NCI-H1105 (cell line): Measurements from ENCODE around the gene MTAP.

Experiments used
- DNase-seq: peaks from one replicate; lab custom pipeline; 2025; lab: John Stamatoyannopoulos, UW

The MTAP gene

DNA sequence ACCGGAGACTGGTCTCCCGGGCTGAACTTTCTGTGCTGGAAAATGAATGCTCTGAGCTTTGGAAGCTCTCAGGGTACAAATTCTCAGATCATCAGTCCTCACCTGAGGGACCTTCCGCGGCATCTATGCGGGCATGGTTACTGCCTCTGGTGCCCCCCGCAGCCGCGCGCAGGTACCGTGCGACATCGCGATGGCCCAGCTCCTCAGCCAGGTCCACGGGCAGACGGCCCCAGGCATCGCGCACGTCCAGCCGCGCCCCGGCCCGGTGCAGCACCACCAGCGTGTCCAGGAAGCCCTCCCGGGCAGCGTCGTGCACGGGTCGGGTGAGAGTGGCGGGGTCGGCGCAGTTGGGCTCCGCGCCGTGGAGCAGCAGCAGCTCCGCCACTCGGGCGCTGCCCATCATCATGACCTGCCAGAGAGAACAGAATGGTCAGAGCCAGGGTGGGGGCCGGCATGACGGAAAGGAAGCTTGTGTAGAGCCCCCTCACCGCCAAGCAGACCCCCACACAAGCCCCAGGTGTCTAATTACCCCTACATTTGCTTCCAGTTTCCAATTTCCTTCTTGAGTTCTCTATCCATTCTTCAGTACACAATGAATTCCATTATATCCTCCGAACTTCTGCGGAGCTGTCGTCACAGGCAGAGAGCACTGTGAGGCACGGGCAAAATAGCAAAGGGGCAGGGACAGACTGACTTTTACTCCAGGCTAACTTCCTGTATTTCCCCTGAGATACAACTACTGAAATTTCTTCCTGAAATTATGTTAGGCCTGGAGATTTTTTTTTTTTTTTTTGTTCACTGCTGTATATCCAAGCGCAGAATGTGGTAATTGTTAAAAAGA lies 168.6 kb downstream of the MTAP start:
- DNase-seq: no peak

DNA sequence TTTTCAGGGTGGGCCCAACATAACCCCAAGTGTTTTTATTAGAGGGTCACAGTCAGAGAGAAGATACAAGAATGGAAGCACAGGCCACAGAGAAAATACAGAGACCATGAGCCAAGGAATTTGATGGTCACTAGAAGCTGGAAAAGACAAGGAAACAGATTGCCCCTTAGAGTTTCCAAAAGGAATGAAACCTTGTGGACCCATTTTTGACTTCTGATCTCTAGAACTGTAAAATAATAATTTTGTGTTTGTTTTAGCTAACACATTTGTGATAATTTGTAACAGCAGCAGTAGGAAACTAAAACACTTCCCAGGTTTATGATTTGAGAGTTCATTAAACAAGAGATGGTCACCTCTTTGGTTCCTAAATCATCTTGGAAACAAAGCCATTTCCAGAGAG lies 169.9 kb downstream of the MTAP start:
- no peak for DNase-seq

DNA sequence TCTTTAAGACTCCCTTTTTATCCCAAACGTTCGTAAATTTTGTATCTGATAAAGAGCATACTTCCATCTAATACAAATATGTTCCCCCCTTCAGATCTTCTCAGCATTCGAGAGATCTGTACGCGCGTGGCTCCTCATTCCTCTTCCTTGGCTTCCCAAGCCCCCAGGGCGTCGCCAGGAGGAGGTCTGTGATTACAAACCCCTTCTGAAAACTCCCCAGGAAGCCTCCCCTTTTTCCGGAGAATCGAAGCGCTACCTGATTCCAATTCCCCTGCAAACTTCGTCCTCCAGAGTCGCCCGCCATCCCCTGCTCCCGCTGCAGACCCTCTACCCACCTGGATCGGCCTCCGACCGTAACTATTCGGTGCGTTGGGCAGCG lies 171.9 kb downstream of the MTAP start:
- DNase-seq: no peak

DNA sequence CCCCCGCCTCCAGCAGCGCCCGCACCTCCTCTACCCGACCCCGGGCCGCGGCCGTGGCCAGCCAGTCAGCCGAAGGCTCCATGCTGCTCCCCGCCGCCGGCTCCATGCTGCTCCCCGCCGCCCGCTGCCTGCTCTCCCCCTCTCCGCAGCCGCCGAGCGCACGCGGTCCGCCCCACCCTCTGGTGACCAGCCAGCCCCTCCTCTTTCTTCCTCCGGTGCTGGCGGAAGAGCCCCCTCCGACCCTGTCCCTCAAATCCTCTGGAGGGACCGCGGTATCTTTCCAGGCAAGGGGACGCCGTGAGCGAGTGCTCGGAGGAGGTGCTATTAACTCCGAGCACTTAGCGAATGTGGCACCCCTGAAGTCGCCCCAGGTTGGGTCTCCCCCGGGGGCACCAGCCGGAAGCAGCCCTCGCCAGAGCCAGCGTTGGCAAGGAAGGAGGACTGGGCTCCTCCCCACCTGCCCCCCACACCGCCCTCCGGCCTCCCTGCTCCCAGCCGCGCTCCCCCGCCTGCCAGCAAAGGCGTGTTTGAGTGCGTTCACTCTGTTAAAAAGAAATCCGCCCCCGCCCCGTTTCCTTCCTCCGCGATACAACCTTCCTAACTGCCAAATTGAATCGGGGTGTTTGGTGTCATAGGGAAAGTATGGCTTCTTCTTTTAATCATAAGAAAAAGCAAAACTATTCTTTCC lies 172.4 kb downstream of the MTAP start:
- peak; percentile 90 for DNase-seq

DNA sequence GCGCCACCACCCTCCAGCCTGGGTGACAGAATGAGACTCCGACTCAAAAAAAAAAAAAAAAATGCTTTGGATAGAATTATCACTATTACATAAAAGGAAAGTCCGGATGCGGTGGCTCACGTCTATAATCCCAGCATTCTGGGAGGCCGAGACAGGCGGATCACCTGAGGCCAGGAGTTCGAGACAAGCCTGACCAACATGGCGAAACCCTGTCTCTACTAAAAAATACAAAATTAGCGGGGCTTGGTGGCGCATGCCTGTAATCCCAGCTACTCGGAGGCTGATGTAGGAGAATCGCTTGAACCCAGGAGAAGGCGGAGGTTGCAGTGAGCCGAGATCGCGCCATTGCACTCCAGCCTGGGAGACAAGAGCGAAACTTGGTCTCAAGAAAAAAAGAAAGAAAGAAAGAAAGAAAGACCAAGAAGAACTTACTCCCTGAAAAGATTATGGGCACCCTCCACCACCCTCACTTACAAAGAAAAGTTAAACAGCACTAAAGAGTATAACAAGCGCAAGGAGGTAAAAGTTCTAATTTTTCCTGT lies 174.0 kb downstream of the MTAP start:
- no peak for DNase-seq

DNA sequence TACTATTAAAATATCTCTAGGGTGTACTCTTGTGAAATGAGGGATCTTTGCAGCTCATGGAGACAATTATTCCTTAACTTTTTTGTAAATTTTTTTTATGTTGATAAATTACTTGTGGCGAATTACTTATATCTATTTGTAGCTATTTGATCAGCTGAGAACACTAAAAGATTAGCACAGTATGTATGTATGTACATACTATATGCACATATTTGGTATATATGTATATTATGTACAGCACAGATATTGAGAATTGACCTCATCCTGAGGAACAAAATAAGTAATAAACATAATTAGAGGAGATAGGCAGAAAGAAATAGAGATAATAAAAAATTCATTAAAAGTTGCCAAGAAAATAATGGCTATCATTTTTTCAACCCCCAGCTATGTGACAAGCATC lies 180.0 kb downstream of the MTAP start:
- DNase-seq: no peak

DNA sequence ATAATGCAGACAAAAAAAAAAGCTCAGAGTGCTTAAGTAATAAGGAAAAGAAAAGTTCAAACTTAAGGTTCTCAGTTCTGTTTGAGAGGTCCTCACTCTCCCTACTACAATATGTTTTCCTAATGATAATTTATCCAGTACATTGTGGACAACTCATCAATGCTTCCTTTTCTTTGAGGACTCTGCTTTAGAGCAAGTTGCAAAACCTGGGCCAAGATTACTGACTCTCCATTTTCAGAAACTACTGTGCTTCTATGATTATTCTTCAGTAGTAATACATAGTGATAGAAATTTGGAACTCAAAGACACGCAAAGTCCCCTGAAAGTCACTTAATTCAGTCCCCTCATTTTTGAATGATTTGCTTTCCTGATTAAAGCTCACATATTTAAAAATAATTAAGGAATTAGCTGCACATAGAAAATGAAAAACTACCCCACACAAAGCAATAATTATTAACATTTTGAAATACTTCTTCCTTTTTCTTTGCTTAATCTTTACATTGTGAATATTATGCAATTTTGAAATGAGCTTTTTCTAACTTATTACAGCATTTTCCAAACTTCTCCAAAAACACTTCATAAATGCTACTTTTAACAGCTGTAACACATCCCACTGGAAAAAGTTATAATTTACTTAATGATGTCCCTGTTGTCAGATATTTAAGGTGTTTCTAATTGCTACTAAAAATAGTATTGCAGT lies 180.6 kb downstream of the MTAP start:
- DNase-seq: no peak

DNA sequence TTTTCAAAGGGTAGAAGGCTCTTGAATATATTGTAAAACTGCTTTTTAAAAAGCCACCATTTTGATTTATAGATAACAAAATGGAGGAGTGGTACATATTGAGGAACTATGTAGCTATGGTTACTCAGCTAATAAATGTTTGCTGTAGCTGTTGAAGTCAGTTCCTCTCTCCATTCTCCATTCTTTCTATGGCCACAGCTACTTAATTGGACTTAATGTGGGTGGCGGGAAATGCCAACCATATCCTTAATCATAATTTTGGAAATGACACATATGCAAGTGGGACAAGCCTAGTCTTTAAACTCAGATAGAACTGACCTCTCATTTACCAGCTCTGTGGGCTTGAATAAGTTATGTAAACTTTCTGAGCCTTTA lies 181.1 kb downstream of the MTAP start:
- DNase-seq: no peak

DNA sequence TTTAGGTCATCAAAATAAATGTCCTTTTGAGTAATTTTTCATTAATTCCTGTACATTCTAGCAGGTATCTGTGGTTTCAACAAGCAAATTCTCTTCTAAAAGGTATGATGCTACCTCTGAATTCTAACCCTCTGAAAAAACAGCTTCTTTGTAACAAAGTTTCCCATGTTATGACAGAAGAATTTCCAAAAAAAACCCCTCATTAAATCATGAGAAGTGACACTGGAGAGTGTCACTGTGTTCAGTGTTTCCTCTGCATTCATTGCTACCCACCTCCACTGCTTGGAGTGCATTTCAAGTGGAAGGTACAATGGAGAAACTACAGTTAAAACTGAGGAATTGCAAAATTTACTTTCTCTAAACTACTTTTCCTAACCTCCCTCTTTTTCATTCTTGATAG lies 181.7 kb downstream of the MTAP start:
- DNase-seq: no peak

DNA sequence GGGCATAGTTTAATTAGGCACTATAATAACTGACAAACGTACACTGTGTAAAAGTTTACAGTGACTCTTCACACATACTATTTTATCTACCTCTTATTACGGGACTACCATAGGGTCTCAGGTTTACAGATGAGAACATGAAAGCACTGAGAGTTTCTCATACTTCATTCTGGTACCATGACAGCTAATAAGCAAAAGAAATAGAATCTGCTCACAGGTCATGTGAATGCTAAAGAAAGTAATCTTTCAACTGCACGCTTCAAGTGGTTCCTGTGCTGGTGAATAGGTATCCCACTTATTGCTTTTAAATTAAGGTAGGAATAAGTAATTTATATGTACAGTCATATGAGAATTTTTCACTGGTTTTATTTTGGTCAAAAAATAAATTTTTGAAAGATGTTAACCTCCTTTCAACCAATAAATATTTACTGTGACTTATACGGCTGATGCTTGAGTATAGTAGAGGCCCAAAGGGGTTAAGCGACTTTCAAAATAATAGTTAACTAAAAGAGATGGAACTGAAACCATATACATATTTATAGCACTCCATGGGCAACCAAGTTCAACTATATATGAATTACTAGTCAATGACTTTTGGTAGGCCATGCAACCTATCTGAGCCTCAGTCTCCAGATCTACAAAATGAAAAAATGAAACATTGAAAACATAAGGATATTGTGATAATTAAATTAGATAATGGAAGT lies 183.7 kb downstream of the MTAP start:
- no peak for DNase-seq
